ENCODE data around the gene SFSWAP.
"Not testable (repeated sequence)": the region's sequence is repeated elsewhere in the genome, so short reads cannot be mapped to it uniquely, and the experiment has no call there.

SFSWAP gene

DNA sequence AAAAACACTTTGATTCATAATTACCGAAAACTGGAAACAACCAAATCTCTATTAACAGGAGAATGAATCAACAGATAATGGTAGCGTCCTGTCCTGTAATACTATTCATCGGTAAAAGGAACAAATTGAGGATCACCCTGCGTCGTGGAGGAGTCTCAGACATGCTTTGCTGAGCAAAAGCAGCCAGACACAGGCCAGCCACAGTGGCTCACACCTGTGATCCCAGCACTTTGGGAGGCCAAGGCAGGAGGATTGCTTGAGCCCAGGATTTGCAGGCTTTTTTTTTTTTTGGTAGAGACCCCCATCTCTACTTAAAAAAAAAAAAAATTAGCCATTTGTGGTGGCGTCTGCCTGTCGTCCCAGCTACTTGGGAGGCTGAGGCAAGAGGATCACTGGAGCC, 83.2 kb downstream of the SFSWAP start:
- DNase-seq: no peak

DNA sequence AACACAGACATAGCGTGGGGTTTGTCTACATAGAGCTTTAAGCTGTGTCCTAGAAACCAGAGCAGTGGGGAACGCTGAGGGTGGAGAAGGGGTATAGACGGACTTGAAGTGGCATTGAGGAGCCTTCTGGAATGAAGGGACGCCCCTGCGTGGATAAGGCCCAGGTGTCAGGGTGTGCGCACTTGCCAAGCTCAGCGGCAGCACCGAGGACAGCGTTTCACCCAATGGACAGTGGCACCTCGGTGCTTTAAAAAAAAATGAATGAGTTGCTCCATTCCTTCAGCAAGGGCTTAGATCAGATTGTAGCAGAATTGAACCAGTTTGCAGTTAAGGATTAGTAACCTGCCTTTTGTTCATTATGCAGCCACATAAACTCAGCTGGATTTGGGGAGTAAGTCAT, 83.7 kb downstream of the SFSWAP start:
- DNase-seq: no peak

DNA sequence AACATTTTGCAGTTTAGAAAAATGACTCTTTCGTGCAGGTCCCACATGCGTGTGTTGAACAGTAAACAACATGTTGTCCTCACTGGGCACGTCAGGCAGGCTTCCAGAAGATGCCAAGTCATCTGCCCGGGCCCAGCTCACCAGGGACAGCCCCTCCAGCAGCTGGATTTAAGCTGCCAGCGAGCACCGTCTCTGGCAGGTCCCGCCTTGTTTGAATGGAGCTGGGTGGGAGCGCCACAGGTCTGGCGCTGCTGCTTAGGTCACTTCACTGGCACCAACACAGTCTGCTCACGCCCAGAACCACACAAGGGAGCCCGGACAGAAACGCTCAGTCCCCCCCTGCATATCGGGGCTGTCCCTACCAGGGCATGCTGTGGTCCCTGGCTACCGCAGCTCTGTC, 84.2 kb downstream of the SFSWAP start:
- DNase-seq: no peak

DNA sequence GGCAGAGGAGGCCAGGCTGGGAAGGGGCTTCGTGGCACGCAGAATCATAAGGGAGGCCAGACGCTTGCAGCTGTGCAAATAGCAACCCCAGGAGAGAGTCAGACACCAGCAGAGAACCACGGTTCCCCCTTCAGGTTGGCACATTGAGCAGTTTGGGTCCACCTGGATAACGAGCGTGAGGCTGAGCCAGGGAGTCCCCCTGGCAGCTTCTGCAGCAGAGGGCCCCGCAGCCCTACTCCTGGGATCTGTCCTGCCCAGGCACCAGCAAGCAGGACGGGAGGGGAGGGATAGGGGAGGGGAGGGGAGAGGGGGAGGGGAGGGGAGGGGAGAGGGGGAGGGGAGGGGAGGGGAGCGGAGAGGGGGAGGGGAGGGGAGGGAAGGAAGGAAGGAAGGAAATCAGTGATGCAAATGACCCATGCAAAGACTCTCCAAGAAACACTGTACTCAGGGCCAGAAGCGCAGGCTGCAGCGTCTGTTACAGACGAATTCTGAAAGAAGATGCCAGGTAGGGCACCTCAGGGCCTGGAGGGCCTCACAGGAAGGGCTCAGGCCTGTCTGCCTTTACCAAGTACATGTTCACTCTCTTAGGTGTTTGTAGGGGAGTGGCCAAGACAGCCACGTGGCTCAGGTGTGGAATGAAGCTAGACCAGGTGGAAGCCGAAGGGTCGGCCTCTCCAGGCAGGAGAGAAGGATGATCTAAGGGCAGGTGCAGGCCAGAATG, 85.0 kb downstream of the SFSWAP start:
- no peak for DNase-seq

DNA sequence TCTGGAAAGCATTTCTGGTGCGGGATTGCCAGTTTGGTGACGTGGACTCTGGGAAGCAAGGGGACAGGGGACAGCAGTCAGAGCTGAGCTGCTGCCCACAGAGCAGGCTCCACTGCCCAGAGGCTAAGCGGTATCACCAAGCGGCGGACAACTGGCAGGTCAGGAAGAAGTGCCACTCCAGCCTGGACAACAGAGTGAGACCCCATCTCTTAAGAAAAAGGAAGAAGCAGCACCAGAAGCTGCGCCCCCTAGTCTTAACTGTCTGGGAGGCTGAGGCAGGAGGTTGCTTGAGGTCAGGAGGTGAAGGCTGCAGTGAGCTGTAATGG, 85.5 kb downstream of the SFSWAP start:
- DNase-seq: no peak

DNA sequence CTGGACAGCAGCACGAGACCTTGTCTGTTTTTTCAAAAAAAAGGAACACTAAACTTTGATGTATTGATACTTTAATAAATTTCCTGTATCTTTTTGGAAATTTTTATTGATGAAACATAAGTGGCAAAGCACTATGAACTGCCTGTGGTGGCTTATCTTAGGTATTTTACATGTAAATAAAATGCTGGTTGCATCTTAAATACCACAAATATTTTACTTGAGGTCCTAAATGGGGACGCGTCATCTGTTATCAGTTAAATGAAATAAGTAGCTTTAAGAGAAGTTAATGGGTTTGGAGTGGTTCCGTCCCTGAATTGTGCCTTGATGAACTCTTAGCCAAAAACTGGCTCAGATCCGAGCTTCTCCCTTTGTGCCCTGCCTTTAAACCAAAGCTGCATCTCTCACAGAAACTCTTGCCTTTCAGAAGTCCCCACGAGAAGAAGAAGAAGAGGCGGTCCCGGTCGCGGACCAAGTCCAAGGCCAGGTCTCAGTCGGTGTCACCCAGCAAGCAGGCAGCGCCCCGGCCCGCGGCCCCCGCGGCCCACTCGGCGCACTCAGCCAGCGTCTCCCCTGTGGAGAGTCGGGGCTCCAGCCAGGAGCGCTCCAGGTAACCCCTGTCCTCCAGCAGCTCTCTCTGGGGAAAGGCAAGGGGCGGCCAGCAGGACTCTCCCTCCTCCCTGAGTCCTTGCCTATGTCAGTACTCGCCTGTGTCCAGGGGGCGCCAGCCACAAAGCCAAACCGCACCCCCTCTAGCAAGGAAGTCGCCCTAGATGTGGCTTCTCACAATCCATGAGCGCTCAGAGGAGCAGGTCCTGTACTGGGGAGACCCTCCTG, 86.1 kb downstream of the SFSWAP start:
- DNase-seq: no peak

DNA sequence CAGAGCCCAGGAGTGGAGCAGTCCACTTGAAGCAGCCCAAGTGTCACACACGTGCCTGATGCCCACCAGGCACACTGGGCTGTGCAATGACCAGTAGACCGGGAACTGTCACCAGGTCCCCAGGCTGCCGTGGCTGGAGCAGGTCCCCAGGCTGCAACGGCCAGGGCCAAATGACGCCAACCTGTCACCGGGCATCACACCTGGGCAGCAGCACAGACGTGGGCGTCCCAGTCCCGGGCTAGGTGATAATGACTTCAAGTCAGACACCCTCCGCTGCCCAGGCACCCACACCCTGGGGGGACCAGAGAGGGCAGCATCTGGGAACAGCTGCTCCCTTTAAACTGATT, 86.7 kb downstream of the SFSWAP start:
- DNase-seq: no peak

DNA sequence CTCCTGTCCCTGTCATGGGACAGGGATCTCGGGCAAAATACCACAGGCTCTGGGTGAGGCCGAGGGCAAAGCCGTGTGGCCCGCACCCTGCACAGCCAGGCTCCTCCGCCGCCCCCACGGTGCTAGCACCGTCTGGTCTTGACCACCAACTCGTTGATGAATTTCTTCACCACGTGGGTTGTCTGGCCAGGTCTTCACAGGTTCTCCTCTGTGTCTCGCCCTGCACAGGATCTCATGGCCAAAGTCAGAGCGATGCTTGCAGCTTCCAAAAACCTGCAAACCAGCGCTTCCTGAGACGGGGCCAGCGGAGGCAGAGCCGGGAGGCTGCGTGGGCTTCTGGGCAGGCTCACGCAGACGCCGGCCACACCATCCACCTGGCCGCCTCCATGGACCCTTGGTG, 88.3 kb downstream of the SFSWAP start:
- DNase-seq: no peak

DNA sequence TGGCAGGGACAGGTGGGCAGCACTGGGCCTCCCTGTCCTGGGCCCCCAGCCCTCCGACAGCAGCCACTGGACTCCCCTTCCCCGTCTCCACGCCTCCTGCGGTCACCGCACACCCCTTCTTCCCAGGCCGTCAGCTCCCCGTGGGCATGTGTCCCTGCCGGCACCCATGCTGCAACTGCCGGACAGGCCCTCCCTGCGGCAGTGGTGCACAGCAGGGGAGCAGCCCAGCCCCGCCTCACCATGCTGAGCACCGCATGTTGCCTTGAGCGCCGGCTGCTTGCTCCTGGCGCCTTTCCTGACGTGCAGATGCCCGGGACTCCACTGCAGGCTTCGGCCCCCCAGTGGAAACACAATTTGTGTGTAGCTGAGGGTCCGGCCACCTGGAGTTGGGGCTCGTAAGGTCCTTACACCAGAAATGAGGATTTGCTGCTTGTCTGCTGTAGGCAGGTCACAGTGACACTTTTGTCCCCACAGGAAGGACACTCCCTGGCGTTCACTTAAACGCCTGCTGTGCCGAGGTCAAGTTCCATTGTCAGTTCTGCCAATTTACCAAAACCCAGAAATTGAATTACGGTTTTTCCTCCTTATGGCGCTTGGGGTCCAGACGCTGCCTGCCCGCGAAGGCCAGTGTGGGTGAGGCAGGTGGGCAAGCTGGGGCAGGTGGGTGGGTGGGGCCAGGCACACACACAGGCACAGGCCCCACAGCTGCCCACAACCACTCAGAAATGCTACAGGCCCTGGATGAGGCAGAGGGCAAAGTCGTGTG, 89.1 kb downstream of the SFSWAP start:
- no peak for DNase-seq

DNA sequence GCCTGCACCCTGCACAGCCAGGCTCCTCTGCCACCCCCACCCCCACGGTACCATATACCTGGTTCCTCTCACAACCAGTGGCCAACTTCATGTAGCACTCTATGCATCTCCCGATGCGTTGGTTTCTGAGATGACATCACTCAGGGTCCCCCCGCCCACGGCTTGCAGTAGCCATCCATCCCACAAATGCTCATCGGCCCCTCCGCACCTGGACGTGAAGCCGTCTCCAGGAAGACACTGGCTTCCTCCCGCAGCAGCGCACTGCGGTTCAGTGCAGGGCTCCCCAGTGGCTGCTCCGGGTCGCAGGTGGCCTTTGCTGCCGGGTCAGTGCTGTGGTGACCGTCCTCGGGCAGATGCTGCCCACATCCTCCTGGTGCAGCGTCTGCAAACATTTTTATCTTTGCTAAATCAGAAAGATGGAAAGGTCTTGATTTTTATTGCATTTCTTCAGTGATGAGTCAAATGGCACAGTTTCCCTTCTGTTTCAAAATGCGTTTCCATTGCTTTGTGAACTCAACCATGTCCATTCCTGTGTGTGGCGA, 89.8 kb downstream of the SFSWAP start:
- no peak for DNase-seq

DNA sequence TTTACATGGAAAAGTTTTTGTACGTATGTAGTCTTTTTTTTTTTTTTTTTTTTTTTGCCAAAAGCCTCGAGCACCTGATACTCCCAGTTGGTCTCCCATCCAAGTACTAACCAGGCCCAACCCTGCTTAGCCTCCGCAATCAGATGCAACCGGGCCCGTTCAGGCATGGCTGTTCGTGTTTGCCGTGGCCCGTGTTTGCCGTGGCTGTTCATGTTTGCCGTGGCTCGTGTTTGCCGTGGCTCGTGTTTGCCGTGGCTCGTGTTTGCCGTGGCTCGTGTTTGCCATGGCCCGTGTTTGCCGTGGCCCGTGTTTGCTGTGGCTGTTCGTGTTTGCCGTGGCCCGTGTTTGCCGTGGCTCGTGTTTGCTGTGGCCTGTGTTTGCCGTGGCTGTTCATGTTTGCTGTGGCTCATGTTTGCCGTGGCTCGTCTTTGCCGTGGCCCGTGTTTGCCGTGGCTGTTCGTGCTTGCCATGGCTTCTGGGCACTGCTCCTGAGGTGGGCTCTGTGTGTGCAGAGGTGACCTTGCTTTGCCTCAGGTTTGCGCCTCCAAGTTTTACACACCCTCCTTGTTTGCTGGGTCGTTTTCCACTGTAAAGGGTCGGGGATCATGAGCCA, 90.5 kb downstream of the SFSWAP start:
- no peak for DNase-seq

DNA sequence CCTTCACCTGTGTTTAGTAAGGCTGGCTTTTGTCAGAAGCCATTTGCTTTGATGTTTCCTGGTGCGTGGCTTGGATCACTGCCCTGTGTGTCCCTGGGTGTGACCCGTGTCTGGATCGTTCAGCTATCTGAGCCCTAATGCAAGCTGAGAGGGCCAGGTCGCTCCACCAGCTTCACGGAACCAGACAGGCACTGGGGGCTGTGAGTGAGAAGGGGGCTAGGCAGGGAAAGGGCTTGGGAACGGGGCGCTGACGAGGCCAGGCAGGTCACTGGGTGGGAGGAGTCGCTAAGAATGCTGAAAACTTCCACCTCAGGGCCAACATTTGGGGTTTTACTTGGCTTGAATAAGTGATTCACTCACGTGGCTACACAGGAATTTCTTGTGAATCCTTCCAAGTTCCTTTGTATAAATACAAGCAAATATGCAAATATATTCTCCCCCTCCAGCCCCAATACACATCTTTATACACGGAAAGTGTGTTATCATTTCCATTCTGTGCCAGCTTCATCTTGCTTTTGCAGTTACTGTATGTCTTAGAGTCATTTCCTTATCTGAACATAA, 93.2 kb downstream of the SFSWAP start:
- DNase-seq: no peak

DNA sequence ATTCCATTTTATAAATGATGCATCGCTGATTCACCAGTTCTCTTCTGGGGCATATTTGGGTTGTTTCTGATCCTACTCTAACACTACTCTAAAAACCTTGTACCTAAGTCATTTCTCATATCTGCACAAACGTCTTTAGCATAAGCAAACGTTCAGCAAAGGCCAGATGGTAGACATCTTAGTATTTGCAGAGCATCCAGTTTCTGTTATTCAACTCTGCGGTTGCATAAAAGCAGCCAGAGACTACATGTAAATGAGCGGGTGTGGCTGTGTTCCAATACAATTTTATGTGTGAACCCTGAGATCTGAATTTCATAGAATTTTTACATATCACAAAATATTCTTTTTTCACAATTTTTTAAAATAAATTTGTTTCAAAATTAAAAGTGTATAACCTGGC, 94.5 kb downstream of the SFSWAP start:
- DNase-seq: no peak

DNA sequence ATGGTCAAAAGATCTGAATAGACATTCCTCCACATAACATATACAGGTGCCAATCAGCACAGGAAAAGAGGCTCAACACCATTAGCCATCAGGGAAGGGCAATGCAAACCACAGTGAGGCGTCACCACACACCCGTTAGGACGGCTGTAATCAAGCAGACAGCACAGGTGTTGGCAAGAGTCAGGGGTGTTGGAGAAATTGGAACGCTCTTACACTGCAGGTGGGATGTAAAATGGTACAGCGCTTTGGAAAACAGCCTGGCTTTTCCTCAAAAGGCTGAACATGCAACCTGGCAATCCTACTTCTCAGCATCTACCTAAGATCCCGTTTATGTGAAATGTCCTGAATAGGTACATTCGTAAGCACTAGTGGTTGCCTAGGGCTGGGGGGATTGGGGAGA, 95.8 kb downstream of the SFSWAP start:
- DNase-seq: no peak

DNA sequence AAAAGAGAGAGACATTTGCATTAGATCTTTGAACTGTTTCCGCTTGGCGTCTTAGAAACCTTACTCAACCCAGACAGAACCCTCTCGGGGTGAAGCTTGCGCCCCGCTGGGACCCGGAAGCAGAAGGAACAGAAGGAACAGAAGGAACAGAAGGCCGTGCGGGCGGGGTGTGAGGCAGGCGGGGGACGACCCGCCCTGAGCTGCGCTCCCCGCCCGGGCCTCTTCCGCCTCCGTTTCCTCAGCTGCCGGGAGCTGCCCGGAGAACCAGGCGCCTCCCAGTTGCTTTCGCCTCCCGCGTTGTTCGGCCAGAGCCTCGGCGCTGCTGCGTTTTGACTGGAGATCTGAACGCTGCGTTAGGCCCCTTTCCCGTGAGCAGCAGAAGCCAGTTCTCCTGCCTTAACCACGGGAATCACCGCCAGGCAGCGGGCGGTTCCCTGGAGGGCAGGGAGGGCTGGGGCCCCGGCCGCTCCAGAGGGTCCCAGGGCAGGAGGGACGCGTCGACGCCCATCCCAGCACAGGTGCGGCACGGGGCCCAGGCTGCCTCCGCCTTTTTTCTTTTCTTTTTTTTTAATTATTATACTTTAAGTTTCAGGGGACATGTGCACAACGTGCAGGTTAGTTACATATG, 98.0 kb downstream of the SFSWAP start:
- no peak for DNase-seq

DNA sequence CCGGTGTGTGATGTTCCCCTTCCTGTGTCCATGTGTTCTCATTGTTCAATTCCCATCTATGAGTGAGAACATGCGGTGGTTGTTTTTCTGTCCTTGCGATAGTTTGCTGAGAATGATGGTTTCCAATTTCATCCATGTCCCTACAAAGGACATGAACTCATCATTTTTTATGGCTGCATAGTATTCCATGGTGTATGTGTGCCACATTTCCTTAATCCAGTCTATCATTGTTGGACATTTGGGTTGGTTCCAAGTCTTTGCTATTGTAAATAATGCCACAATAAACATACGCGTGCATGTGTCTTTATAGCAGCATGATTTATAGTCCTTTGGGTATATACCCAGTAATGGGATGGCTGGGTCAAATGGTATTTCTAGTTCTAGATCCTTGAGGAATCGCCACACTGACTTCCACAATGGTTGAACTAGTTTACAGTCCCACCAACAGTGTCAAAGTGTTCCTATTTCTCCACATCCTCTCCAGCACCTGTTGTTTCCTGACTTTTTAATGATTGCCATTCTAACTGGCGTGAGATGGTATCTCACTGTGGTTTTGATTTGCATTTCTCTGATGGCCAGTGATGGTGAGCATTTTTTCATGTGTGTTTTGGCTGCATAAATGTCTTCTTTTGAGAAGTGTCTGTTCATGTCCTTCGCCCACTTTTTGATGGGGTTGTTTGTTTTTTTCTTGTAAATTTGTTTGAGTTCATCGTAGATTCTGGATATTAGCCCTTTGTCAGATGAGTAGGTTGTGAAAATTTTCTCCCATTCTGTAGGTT, 98.8 kb downstream of the SFSWAP start:
- DNase-seq: not testable (repeated sequence)

DNA sequence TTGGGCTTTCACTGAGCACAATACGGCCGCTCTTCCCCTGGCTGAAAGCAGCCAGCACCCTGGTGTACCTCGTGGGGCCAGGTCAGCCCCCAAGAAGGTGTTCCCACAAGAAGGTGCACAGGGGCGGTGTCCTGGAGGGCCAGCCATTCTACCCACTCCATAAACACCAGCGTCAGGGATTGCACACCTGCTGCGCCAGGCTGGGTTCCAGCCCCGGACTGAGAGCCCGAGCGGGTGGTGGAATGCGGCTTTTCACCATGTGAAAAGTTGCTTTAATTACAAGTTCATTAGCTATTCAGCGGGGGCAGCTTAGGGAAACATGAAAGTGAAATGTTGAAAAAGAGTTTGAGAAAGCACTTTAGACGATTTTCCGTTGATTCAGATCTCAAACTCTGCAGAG, 99.8 kb downstream of the SFSWAP start:
- DNase-seq: no peak

DNA sequence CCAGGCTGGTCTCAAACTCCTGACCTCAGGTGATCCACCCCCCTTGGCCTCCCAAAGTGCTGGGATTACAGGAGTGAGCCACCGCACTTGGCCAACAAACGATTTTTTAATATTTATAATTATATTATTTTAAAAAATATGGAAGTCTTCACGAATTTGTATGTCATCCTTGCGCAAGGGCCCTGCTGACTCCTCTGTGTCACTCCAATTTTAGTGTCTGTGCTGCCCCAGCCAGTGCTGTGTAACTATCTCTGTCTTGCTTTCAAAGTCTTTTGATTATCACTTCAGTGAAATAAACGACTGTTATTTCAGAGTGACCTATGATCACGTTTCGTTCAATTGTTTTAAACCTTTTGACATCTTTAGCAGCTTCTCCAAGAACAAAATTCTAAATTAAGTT, 104.2 kb downstream of the SFSWAP start:
- DNase-seq: no peak

DNA sequence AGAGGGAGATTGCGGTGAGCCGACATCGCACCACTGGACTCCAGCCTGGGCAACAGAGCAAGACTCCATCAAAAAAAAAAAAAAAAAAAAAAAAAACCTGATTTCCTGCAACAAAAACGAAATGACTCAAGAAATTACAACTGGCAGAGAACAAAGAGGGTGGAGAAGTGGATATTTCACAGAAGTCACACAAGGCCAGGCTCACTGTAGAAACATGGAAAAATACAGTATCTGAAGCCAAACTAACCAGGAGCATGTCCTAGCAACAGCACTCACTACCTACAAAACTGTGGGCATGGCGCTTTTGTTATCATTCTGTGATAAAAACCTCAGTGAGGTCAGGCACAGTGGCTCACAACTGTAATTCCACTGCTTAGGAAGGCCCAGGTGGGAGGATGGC, 105.6 kb downstream of the SFSWAP start:
- DNase-seq: no peak

DNA sequence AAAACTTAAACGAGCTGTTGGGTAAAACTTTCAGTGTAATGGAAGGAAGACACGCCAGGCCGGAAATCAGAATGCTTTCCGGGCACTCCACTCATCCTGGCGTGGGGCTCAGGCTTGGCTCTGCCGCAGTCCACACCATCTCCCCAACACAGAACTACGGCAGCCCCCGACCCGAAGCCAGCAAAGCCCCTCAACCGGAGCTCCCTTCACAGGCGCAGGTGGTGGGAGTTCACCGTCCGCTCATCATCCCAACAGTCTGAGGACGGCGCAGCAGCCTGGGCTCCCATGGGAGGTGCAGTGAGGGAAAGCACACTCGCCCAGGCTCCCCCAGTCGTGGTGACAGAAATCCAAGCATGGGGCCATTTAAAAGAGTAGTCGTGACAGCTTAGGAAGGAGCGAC, 106.4 kb downstream of the SFSWAP start:
- DNase-seq: no peak

DNA sequence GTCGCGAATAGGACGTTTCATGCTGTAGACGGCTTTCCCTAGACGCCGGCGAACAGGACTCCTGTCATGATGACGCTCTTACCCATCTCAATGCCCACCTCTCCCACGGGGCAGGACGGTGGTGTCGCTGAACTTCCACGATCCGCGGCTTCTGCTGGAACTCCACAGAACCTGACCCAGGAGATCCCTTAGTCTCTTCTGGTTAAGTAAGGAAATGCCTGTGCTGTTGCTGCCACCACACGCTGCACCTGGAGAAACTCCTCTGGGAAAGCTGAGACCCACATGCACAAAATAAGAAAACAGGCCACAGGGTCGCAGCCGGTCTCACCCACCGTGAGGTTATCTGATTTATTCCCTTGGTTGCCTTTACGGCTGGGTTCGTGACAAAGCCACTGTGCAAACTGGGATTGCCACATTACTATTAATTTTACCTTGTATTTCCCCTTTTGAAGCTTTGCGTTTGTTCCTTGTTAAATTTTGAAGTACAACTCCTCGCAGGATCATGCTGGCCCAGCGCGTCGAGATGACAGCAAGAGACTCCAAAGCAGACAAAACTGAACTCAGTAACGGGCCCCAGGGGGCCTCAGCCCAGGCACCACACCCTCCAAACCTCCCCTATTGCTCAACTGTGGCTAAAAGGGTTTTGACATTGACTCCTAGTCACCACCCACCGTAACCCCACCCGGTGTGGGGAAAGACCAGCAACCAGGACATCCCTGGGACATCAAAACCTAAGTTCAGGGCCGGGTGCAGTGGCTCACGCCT, 108.1 kb downstream of the SFSWAP start:
- no peak for DNase-seq

Measured in NCI-H1105 (cell line).